Inflammatory macrophage (primary cell): ENCODE results near the gene SSBP2.
A peak's percentile ranks its signal among the peaks of the same experiment; 100 is the strongest.

Experiments
- DNase-seq, 2 donors: peaks; one replicate each; pipeline ENCODE4 v3.0.0-alpha.2; 2020 to 2022
- total RNA-seq, 18 experiments: gene quantifications; one replicate each; lab custom pipeline; 2026; ENCODE audit warnings: mixed read lengths in 6 of 18, inconsistent platforms in 2 of 18; lab: John Stamatoyannopoulos, UW

Gene SSBP2
- total RNA-seq, result 1.6 to 8.3 (median 4.1) reads per million in 18 experiments

GRCh38 chr5:81751009-81751835, at the start of gene SSBP2:
Gene SSBP2, minus strand, starts transcription at chr5:81751097. Its CDS starts 55 bp downstream, at chr5:81751042.
- DNase-seq, result peak; percentile 95 to 98

GRCh38 chr5:81795666-81796065, 44.8 kb upstream of the SSBP2 start:
- no peak for DNase-seq

GRCh38 chr5:81794226-81794625, 43.3 kb upstream of the SSBP2 start:
- no peak for DNase-seq

- no peak for DNase-seq
Measured at GRCh38 chr5:81790336-81790735, 39.4 kb upstream of the SSBP2 start.

- DNase-seq, result peak in 1 of 2 donors; percentile 5
Measured at GRCh38 chr5:81789033-81789432, 38.1 kb upstream of the SSBP2 start.

GRCh38 chr5:81788329-81788728, 37.4 kb upstream of the SSBP2 start:
- DNase-seq, result no peak

GRCh38 chr5:81787474-81788242, 36.8 kb upstream of the SSBP2 start:
- DNase-seq, result peak; percentile 17 to 44

GRCh38 chr5:81786991-81787390, 36.1 kb upstream of the SSBP2 start:
- no peak for DNase-seq

- DNase-seq, result no peak
Measured at GRCh38 chr5:81786496-81786895, 35.6 kb upstream of the SSBP2 start.

GRCh38 chr5:81785322-81785721, 34.4 kb upstream of the SSBP2 start:
- no peak for DNase-seq

GRCh38 chr5:81783401-81783800, 32.5 kb upstream of the SSBP2 start:
- no peak for DNase-seq

GRCh38 chr5:81782811-81783210, 31.9 kb upstream of the SSBP2 start:
- DNase-seq, result peak; percentile 4 to 16

- DNase-seq, result no peak
Measured at GRCh38 chr5:81779916-81780266, 29.0 kb upstream of the SSBP2 start.

- DNase-seq, result peak; percentile 60 to 71
Measured at GRCh38 chr5:81779125-81779915, 28.4 kb upstream of the SSBP2 start.

- peak; percentile 36 to 50 for DNase-seq
Measured at GRCh38 chr5:81778642-81779041, 27.7 kb upstream of the SSBP2 start.

GRCh38 chr5:81776258-81776657, 25.4 kb upstream of the SSBP2 start:
- DNase-seq, result no peak

- DNase-seq, result no peak
Measured at GRCh38 chr5:81774374-81774773, 23.5 kb upstream of the SSBP2 start.

- no peak for DNase-seq
Measured at GRCh38 chr5:81773574-81773973, 22.7 kb upstream of the SSBP2 start.

- no peak for DNase-seq
Measured at GRCh38 chr5:81773161-81773560, 22.3 kb upstream of the SSBP2 start.

- DNase-seq, result no peak
Measured at GRCh38 chr5:81772488-81772887, 21.6 kb upstream of the SSBP2 start.

- DNase-seq, result peak in 1 of 2 donors; percentile 6
Measured at GRCh38 chr5:81768935-81769452, 18.1 kb upstream of the SSBP2 start.

- no peak for DNase-seq
Measured at GRCh38 chr5:81767938-81768337, 17.0 kb upstream of the SSBP2 start.

- DNase-seq, result no peak
Measured at GRCh38 chr5:81767097-81767496, 16.2 kb upstream of the SSBP2 start.
